GM18520 (cell line): ENCODE data around the gene SPTBN1.

Experiments used
- ATAC-seq: cut with Tn5 transposase; IDR thresholded peaks from one replicate; pipeline ENCODE4 v1.9.1; 2021; ENCODE audit not compliant: unreplicated experiment

Gene SPTBN1

DNA sequence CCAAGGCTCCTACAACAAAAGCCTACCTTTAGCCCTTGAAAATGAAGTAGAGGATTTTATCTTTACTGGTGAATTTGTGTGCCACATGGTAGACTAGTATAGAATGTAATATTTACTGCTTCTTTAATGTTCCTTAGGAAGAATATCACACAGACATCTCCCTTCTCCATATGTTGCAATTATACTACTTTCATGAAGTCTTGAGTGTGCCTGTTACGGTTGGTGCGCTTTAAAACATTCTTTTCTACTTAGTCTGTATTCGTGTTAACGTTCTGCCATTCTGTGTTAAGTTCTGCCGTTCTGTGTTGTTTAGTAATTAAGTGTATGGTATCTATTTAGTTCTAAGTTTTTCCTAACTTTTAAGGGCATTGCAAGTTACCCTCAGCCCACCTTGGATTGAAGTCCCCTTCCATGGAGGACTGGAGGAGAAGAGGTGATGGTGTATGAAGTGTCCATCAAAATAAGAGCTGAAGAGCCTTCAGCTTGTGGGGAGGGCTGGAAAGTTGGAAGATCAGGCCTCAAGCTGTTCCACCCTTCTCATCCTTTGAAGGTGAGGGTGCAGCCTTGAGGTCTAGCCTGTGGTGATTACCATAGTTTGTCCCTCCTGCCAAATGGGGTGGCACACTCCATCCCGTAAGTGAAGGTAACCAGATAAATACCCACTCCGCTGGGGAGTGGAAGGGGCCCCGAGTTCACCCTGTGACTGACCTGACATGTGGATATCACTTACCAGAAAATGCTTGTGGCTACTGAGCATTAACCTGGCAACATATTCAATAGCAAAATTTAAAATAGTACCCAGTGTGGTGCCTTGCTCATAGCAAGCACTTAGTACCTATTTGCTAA is 131.3 kb downstream of the SPTBN1 start:
- ATAC-seq, result no peak

- no peak for ATAC-seq
Observed at GRCh38 chr2:54588244-54588899, 132.2 kb downstream of the SPTBN1 start.

DNA sequence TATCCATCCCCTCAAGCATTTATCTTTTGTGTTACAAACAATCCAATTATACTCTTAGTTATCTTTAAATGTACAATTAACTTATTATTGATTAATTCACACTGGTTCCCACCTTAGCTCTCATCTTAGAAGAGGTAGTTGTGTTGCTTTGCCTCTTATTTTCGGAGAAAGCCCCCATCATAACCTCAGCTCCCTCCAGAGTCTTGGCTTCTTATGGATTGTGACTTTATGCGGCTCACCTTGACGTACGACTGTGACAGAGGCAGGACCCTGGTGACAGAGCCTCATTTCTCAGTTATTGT is 132.9 kb downstream of the SPTBN1 start:
- no peak for ATAC-seq

GRCh38 chr2:54589340-54590215 is 133.5 kb downstream of the SPTBN1 start:
- no peak for ATAC-seq

DNA sequence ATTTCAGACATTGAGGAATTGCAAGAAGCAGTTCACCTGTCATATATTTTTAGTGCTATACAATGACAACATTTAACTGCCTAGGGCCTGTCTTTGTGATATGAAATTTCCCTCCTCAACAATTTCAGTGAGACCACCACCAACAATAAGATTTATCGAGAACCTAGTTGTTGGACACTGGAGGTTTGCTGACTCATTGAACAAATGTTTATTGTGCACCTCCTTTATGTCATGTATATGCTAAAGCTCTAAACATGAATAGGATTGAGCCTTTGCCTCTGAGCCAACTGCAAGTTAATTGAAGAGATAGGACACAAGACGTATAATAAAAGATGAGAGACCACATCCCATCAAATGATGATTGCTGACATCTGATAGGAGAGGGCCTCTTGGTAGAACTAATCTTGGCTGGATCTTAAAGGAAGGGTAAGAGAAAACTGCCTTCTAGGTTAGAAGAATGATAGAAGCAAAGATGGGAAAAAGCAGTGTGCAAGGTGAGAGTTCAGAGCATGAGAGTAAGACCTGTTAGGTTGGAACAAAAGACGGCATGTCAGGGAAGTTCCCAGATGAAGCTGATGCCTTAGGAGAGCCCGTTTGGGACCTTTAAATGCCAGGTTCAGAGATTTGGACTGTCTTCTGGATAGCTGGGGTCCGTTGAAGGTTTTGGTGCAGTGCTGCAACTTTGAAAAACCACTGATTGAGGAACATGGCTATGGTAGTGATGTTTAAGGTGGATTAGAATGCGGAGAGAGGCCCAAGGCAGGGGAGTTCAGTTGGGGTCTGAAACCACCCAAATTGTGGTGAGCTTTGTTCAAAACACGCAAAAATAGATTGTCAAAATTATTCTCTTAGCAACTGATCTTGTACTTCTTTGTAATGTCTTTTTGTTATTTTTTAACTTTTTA is 134.3 kb downstream of the SPTBN1 start:
- no peak for ATAC-seq

- no peak for ATAC-seq
Observed at GRCh38 chr2:54591551-54591950, 135.4 kb downstream of the SPTBN1 start.

- ATAC-seq, result no peak
Observed at GRCh38 chr2:54593249-54593648, 137.1 kb downstream of the SPTBN1 start.

GRCh38 chr2:54594048-54594447 is 137.9 kb downstream of the SPTBN1 start:
- ATAC-seq, result no peak

GRCh38 chr2:54595161-54595803 is 139.2 kb downstream of the SPTBN1 start:
- no peak for ATAC-seq

- ATAC-seq, result no peak
Observed at GRCh38 chr2:54595999-54596902, 140.1 kb downstream of the SPTBN1 start.

- ATAC-seq, result no peak
Observed at GRCh38 chr2:54597153-54597848, 141.2 kb downstream of the SPTBN1 start.

DNA sequence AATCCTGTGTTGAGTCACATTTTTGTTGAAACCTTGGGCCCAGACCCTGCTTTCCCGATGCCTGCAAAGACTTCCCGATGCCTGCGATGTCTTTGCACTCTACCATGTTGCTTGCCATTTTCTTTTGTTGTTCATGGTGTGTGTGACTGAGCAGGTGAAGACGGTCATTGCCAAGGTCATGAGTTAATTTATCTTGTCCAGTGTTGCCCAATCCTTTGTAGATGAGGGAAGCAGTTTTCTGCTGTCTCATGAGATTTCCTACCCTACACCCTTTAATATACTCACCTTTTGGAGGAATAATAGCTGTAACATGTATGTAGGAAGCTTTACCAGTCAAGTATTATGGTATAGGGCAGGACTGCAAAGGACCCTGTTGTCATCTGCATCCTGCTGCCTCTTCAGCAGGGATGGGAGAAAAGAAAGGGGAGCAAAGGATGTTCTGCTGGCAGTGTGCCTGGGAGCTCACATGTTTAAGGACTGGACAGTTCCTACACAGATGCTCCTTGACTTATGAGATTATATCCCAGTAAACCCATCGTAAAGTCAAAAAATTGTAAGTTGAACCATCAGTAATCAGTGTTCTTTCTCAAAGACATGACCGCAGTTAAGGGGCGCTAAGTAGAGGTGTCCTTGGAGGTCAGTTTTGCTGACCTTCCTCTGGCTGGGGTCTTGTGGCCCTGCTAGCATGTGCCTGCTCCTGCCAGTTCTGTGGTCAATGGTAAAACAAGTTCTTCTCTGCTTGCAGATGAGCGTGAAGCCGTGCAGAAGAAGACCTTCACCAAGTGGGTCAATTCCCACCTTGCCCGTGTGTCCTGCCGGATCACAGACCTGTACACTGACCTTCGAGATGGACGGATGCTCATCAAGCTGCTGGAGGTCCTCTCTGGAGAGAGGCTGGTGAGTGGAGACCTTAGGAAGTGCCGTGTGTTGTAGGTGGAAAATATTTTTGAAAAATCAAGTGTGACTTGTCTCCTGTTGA is 142.5 kb downstream of the SPTBN1 start:
- ATAC-seq, result no peak

GRCh38 chr2:54599326-54599710 is 143.2 kb downstream of the SPTBN1 start:
- no peak for ATAC-seq

GRCh38 chr2:54599914-54600313 is 143.8 kb downstream of the SPTBN1 start:
- no peak for ATAC-seq

- ATAC-seq, result no peak
Observed at GRCh38 chr2:54601339-54601738, 145.2 kb downstream of the SPTBN1 start.

DNA sequence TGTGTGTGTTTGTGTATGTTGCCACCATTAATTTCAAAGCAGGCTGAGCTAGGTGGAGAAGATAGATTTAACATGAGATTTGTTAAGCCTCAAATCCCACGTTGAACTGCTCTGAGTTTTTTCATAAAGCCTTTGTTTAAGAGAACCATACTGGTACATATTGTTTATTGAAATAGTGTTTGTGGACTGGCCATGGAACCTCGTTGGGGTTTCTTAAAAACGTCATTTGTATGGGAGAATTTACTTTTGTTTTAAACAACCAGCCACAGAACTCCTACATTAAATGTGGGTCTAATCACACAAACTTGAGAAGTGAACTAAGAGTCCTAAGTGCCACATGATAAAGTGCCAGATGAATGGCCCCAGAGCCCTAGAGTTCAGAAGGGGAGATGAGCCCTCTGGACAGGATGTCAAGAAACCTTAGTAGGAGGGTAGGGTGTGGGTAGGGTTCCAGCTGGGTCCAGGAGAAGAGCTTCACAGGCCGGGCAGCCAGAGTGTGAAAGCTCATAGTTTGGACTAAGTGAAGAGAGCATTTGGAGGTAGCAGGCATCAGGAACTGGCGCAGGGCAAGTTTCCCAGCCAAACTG is 146.7 kb downstream of the SPTBN1 start:
- no peak for ATAC-seq

- ATAC-seq, result no peak
Observed at GRCh38 chr2:54603357-54603756, 147.2 kb downstream of the SPTBN1 start.
